NCI-H1105 treated with DMSO at 0.1 percent for 48 hours (cell line): ENCODE data around the gene PJA2.

Source experiments
- DNase-seq: peaks from one replicate; lab custom pipeline; 2025; lab: John Stamatoyannopoulos, UW

The PJA2 gene

DNA sequence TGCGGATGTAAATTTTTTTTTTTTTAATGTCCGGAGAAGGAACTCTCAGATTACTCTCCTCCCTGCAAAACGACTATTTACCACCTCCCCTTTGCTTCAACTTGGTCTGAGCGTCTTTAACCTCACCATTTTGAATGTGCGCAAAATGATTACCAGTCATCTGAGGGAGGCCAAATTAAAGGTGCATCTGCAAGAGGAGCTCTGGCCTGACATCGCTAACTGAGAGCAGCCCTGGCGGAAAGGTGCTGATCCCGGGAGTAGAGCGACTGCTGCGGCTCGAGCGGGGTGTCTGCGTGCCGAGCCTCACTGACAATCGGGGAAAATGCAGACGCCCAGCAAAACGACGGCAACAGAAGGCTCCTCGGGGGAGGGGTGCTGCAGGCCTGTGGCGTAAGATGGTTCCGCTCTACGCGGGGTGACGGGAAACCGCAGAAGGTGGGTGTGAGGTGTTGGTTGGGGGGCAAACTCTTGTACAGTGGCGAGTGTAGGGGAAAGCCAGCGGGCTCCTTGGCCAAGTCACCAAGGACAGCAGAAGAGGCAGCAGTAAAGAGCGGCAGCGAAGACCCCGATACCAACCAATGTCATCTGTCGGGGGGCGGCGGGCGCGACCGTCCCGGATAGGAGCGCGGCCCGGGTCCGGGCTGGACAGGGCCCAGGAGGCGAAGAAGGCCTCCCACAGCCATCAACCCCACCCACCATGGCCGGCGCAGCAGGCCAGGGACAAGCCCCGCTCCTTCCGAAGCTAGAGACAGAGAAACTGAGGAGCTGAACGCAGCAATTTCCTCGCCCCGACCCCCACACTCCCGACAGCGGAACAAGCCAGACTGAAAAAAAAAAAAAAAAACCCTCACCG is 557 bp downstream of the PJA2 start:
- peak; percentile 55 for DNase-seq

DNA sequence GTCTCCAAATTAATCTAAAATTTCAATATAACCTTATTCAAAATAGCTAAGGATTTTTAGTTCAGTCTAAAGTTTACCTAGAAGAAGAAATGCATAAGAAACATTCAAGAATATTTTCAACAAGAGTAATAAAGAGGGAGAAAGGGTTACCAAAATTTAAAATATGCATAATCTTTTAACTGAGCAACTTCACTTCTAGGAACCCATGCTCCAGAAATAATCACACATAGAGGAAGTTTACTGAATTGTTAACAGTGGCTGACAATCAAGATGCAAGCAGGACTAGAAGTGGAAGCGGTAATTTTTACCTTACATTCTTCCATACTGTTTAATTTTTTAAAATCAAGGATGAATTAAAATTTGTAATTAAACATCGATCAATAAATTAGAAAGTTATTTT is 1.9 kb downstream of the PJA2 start:
- no peak for DNase-seq

DNA sequence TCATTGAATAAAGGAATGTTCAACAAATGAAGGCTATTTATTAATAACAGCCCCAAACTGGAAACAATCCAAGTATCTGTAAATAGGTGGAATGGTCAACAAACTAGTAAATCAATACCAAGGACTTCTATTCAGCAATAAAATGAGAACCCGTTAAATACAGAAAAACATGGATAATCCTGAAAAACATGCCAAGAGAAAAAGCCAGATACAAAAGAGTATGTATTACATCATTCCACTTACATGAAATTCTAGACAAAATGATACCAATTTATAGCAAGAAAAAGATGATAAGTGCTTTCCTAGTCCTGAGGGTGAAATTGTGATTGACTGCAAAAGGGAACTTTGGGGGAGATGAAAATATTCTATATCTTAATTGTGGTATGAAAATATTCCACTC is 3.1 kb downstream of the PJA2 start:
- no peak for DNase-seq

DNA sequence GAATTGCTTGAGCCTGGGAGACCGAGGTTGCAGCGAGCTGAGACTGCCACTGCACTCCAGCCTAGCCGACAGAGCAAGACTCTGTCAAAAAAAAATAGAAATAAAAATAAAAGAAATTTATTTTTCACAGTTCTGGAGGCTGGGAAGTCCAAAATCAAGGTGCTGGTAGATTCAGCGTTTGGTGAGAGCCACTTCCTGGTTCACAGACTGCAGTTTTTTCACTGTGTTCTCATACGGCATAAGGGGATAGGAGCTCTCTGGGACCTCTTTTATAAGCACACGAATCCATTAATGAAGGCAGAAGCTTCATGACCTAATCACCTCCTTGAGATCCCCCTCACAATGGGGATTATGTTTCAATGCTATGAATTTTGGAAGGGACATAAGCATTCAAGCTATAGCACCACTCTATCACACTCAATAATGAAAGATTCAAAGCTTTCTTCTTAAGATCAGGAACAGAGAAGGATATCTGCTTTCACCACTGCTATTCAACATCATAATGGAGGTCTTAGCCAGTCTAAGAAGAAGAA is 5.3 kb downstream of the PJA2 start:
- no peak for DNase-seq

DNA sequence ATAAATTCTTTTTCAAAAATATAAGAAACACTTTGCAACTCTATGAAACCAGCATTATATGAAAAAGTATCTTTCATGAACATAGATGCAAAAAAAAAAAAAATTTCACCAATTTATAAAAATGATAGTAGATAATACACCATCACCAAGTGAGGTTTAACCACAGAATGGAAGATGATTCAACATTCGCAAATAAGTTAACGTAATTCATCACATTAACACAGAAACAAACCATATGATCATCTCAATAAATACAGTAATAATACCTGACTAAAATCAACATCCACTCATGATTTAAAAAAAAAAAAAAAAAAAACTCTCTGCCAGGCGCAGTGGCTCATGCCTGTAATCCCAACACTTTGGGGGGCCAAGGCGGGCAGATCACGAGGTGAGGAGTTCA is 6.3 kb downstream of the PJA2 start:
- no peak for DNase-seq

DNA sequence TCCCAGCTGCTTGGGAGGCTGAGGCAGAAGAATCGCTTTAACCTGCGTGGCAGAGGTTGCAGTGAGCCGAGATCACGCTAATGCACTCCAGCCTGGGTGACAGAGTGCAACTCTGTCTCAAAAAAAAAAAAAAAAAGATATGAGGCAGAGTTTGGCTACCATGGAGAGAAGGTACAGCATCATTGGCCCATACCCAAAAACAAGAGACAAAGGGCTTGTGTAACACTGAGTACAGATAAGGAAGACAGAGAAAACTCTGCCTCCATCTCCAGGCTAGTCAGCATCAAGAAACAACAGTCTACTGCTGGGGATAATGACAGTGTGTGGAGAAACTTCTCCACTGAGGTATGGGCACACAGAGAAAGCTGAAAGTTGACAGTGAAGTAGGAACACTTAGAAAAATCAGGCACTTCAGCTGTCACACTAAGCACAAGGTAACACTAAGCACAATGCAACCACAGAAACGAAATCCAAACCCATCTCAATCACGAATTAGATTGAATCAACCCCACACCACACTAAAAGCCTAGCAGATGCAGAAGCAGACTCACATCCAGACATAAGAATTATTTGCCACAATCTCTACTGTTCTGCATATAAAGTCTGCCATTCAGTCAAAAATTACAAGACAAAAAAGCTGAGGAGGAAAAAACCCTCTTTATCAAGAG is 10.5 kb downstream of the PJA2 start:
- DNase-seq: no peak

DNA sequence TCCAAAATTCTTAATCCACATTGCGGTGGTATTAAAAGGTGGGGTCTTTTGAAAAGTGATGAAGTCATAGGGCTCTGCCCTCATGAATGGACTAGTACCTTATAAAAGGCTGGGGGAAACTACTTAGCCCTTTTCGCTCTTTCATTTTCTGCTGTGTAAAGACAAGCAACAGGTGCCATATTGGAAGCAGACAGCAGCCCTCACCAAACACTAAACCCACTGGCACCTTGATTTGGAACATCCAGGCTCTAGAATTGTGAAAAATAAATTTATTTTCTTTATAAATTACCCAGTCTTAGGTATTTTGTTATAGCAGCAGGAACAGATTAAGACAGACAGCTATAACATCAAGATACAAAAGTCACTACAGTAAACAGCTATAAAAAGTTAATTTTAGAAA is 12.8 kb downstream of the PJA2 start:
- DNase-seq: no peak

DNA sequence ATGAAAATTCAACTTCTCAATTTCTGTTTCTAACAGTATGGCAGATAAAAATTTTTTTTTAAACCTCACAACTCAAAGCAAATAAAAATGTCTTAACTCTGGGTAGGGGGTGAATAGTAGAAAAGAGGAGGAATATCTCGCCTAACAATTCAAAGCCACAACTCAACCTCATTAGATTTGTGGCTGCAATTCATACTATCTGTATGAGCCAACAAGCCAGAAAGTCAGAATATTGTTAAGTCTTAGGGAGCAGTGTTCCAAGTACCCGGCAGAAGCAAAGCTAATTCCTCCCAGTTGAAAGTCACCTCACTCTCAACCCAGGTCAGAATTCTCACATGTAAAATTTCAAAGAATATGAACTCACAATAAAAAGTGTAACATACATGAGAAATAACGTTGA is 15.0 kb downstream of the PJA2 start:
- no peak for DNase-seq

DNA sequence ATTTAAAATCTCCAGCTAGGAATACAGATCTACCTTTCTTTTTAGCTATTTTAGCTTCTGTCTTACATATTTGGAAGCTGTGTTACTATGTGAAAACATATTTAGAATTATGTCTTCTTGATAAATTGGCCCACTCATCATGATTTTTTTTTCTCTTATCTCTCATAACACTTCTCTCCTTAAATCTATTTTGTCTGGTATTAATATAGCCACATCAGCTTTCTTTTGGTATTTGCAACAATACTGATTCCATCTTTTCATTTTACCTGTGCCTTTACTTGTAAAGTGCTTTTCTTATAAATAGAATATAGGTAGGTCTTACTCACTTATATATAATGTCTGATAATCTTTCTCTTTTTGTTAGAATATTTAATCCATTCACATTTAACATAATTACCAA is 19.6 kb downstream of the PJA2 start:
- DNase-seq: no peak

DNA sequence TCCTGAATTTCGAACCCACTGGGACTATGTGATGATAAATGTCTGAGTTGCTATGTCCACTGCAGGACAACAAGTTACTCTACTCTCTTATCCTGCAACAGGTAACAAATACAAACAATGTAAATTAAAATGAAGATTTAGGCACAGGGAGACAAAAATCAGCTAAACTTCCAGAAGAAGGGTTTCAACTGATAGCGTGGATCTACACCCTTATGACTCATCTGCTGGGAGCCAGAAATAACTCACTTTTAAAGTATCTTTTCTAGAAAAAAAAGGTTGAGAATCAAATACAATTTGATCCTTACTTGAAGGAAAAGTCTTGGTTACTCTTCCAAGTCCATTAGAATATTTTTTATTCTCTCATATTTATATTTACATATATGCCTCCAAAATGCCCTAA is 21.4 kb downstream of the PJA2 start:
- no peak for DNase-seq

DNA sequence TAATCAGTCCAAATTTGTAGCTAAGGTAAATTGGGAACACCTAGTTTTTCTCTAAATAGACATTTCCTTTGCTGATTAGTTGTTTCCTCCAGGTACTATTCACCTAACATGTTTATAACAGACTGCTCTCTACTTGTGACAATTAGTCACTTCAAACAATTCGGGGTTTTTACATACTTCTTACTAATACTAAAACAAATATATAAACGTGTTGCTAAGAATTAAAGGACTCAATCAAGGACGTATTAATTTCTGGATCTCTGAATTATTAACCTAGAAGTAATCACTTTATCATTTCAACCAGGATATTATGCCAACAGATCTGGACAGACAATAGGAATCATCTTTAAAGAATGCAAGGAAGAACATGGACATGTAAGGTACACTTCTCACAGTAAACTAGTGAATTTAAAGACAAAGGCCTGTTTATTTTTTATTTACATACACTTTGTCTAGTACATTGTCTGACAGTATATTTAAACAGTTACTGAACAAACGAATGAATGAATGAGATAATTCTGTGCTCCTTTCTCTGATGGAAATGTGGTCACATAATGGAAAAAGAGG is 22.3 kb downstream of the PJA2 start:
- no peak for DNase-seq

DNA sequence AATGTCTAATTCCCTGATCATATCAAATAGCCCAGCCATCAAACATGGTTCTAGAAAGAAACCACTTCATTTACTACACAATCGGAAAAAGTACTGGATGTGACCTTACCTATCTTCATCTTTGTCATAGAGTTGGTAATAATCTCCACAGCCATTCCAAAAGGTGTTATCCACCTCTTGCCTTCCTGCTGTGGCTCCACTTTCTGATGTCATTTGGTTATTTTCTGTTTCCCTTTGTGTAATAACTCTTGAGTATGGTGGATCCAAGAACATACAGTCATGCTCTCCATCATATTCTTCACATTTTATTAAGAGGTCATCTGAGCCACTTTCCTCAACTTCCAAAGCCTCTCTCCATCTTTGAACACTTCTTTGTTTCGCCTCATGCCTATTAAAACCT is 31.7 kb downstream of the PJA2 start:
- DNase-seq: no peak

DNA sequence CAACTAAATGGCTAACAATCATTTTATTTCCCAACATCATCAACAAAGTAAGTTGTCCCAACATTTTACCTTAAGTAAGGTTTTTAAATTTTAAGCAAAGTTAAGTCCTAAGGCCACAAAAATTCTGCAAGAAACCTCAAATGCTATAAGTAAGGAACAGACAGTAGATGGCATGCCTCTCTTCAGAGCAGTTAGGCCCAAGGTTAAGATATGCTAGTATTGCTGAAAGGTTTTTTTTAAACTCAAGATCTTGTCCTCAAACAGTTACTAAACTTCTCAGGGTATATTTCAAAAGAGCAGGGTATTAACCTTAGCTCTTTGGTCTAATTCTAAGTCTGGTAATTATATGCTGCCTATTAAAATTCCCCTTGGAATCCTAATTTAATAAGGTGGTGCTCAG is 35.1 kb downstream of the PJA2 start:
- DNase-seq: no peak

DNA sequence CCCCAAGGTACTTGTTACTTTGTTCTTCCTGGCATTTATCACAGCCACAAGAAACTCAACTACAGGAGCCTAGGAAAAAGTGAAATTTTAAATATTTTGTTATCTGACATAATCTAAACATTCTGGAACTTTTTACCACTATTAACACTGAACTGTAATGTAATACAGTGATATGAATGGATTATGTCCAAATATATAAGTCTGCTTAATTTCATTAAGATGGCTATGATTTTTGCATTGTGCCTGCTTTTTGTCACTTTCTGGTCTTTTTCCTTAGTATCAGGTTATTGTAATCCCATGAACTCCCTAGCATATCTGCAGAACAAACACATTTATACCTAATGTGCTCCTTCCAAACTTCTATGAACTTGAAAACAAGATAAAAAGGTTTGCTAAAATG is 35.8 kb downstream of the PJA2 start:
- DNase-seq: no peak

DNA sequence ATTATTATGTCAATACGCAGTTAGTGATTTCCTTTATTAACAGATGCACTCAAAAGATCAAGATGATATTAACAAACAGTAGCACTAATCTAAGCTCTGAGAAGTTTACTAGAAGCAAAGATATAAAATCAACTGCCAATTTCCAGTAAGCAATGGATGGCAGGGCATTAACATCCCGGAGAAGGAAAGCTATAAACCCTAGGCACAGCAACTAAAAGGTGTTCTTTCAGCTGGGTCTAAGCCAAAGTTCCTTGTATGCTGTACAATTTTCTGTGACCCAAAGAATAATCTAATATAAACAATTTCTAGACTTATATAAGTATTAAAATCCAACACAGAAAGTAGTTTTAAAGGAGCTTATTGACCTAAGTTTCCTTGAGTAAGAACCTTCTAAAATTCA is 39.4 kb downstream of the PJA2 start:
- DNase-seq: no peak

DNA sequence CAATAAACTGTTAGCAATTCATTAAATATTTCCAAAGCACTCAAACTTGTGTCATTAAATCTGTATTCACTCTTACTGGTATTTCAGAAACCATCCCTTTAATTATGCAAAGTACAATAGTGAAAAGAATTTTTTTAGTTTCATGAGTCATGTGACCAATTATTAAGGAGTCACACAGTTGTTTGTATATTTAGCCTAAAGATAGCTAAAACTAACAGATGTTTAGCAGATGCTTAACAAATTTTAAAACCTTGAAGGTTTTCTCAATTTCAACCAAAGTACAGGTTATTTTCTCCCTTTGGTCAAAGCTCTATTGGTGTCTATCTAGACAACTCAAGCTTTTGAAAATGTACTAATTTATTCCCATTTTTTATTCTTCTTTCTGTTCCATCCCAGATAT is 44.1 kb downstream of the PJA2 start:
- no peak for DNase-seq

DNA sequence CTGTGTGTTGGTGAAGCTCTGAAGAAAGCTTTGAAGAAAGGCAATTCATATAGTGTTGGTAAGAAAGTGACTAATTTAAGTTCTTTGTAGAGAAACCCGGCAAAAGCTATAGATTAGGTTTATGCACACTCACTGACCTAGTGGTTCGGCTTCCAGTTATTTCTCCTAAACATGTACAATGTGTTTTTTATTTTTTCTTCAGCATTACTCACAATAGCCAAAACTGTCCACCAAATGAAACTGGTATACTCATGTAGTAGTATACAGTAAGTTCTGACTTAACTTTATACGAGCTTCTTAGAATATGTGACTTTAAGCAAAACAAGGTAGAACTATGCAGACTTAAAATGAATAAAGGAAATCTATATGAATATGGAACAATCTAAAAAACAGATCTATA is 44.8 kb downstream of the PJA2 start:
- DNase-seq: no peak

DNA sequence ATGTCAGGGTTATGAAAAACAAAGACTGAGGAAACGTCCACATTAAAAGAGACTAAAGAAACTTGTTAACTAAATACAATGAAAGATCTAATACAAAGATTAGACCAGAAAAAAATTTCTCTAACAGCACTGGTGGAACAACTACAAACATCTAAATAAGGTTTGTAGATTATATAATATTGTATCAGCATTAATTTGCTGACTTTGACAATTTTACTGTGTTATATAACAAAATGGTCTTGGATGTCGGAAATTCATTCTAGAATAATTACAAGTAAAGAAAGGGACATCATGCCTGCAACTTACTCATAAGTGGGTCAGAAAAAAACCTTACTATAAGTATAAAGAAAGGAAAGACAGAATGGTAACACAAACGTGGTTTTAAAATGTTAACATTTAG is 50.1 kb downstream of the PJA2 start:
- no peak for DNase-seq

DNA sequence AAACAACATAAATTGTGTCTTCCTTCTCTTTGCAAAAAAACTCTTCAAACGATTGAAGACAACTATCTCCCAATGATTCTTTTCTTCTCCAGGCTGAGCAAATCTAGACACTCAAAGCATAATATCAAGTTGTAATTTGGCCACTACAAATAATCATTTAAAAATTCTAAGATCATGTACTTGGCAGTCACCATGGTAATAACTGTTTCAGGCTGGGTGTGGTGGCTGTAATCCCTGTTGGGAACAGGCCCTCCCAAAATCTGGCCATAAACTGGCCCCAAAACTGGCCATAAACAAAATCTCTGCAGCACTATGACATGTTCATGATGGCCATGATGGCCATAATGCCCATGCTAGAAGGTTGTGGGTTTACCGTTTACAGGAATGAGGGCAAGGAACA is 52.0 kb downstream of the PJA2 start:
- DNase-seq: no peak

DNA sequence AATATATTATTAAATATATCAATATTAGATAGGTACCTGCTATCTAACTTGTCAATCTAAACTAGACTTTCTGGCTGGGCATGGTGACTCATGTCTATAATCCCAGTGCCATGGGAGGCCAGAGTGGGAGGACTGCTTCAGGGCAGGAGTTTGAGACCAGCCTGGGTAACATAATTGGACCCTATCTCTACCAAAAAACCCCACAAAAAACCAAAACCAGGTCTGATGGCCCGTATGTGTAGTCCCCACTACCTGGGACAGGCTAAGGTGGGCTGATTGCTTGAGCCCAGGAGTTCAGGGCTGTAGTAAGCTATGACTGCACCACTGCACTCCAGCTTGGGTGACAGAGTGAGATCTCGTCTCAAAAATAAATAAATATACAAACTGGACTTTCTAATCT is 55.0 kb downstream of the PJA2 start:
- DNase-seq: no peak

DNA sequence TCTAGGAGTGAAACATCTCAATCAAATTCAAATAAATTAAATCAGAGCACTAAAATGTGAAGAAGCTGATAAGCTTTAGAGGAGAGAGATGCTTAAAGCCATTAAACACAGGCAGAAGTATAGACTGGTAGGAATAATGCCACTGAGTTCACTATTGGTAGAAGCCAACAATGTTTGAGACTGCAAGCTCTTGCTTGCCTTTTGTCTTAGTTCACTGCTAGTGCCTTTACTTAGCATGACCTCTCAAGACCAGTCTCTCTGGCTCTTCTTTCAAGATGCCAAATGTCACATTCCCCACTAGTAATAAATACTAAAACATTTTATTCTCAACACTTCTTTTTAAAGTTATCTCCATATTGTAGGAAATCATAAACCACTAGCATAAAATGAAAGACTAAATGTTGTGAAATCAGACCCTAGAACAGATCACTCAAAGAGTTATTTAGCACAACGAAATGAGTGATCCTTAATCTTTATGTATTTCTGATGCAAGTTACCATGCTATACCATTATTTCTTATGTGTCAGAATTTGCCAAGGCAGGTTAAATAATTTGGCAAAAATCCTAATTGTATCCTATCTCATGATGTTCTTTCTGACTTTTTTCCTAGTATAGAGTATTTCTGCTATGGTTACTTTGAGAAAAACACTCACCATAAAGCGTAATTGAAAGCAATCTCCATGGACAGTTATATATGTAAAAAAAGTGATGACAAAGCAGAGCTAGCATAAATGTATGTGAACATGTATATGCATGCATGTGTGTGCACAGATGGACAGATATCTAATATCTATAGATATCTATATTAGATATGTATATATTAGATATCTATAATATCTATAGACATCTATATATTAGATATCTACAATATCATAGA is 57.5 kb downstream of the PJA2 start:
- DNase-seq: no peak

DNA sequence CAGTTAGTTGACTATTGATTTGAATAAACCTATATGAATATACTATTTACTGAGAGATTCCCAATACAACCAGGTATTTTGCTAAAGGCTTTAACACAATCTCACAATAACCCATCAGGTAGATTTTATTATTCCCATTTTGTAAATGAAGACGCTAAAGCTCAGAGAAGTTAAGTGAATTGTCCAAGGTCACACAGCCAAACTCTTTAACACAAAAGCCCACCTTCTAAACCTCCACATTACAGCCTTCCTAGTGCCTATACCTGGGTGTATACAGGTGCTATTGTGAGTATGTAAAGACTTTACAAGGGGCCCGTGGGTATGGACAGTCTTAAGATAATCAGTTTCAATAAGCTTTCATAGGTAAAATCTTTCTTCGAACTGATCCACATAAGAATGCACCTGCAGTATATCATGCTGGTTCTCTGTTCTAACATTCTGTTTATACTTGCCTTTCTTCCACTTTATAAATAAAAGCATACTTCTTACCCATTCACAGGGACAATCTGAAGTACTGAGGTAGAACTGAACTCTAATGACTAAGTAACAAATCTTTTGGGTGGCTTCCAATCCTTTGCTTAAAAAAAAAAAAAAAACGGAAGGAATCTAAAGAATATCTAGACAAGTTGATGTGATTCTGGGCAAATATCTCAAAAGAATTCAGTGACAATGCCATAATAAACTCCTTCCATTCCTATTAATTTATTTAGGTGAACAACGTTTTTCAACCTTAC is 59.1 kb downstream of the PJA2 start:
- DNase-seq: no peak
